ENCODE results near the gene SELENOH. TPM values are rescaled to one million over a fixed set of nuclear protein-coding genes. Genes with fewer than 3 reads are reported as not detected.

SELENOH gene
- total RNA-seq, 1 experiment from 2014 or later = 112 TPM

- H3K36me3 ChIP-seq (ENCODE audit: control insufficient read depth, insufficient read depth, low read length) = peaks cover 4% of the 10 kb centered on the region
- DNase-seq (ENCODE audit: low read depth, low spot score) = no peak
- TF ChIP-seq TCF7L2 (IDR thresholded peaks at IDR 0.05; ENCODE audit: low read depth, low read length) = no peak
- TF ChIP-seq, protein P1, sequence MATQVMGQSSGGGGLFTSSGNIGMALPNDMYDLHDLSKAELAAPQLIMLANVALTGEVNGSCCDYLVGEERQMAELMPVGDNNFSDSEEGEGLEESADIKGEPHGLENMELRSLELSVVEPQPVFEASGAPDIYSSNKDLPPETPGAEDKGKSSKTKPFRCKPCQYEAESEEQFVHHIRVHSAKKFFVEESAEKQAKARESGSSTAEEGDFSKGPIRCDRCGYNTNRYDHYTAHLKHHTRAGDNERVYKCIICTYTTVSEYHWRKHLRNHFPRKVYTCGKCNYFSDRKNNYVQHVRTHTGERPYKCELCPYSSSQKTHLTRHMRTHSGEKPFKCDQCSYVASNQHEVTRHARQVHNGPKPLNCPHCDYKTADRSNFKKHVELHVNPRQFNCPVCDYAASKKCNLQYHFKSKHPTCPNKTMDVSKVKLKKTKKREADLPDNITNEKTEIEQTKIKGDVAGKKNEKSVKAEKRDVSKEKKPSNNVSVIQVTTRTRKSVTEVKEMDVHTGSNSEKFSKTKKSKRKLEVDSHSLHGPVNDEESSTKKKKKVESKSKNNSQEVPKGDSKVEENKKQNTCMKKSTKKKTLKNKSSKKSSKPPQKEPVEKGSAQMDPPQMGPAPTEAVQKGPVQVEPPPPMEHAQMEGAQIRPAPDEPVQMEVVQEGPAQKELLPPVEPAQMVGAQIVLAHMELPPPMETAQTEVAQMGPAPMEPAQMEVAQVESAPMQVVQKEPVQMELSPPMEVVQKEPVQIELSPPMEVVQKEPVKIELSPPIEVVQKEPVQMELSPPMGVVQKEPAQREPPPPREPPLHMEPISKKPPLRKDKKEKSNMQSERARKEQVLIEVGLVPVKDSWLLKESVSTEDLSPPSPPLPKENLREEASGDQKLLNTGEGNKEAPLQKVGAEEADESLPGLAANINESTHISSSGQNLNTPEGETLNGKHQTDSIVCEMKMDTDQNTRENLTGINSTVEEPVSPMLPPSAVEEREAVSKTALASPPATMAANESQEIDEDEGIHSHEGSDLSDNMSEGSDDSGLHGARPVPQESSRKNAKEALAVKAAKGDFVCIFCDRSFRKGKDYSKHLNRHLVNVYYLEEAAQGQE (IDR thresholded peaks at IDR 0.05; ENCODE audit: insufficient read depth in 1 of 2, low read depth in 2 of 2, low read length in 1 of 2) = no peak
- TF ChIP-seq POLR2AphosphoS5 (IDR thresholded peaks at IDR 0.05; ENCODE audit: low read depth, low read length) = no peak
- TF ChIP-seq CTCF (IDR thresholded peaks at IDR 0.05) = no peak
- no peak for TF ChIP-seq SIN3A (IDR thresholded peaks at IDR 0.05; ENCODE audit: borderline replicate concordance, insufficient read depth, low read depth, low read length)
- H3K4me1 ChIP-seq (ENCODE audit: control insufficient read depth, insufficient read depth, low read length) = peaks cover 37% of the 10 kb centered on the region
- H3K27ac ChIP-seq (ENCODE audit: low read length) = peak overlapping the region; percentile 32
- ChIA-PET CTCF (interaction anchor here (0.7 kb wide), 1 partner anchor 14 kb away, joined by 6 read pairs; no protein-coding TSS in a partner anchor), POLR2A (interaction anchor here (0.7 kb wide), 1 partner anchor 280 kb away, joined by 7 read pairs; no protein-coding TSS in a partner anchor)
- BruUV-seq (replicated peaks) = no TSS peak
- no peaks in the 10 kb centered on the region for H3K9me3 ChIP-seq (ENCODE audit: control insufficient read depth, insufficient read depth, low read depth, low read length)
- intact Hi-C loops (cut with micrococcal nuclease; ENCODE audit: unreplicated experiment) = no loop called here
- H3K27me3 ChIP-seq (ENCODE audit: control insufficient read depth, insufficient read depth, low read length) = no peaks in the 10 kb centered on the region
- H3K4me3 ChIP-seq (ENCODE audit: low read depth in 2 of 2, low read length in 2 of 2) = no peak overlapping the region
- ATAC-seq = peak; percentile 57
- in situ Hi-C loops (cut with HindIII; ENCODE audit: low pct_unique_long_range_greater_than_20kb, low sequenced_read_pairs) = no loop called here
Measured at GRCh38 chr11:57792870-57793269, 51.6 kb downstream of the SELENOH start.

Other genes with a start within 250 kb of the SELENOH start
- 2.0 TPM for gene SLC43A1, start 225.8 kb upstream of the SELENOH start, total RNA-seq (2021; ENCODE audit: unreplicated experiment)
- gene TIMM10, start 210.7 kb upstream of the SELENOH start, total RNA-seq (2021; ENCODE audit: unreplicated experiment) = 152 TPM
- gene SMTNL1, start 203.9 kb upstream of the SELENOH start, total RNA-seq (2021; ENCODE audit: unreplicated experiment) = not detected
- 19.1 TPM for gene UBE2L6, start 173.8 kb upstream of the SELENOH start, total RNA-seq (2021; ENCODE audit: unreplicated experiment)
- gene SERPING1, start 143.8 kb upstream of the SELENOH start, total RNA-seq (2021; ENCODE audit: unreplicated experiment) = 1.3 TPM
- not detected for gene YPEL4, start 91.6 kb upstream of the SELENOH start, total RNA-seq (2021; ENCODE audit: unreplicated experiment)
- gene CLP1, start 83.7 kb upstream of the SELENOH start, total RNA-seq (2021; ENCODE audit: unreplicated experiment) = 17.7 TPM
- 80.6 TPM for gene ZDHHC5, start 73.4 kb upstream of the SELENOH start, total RNA-seq (2021; ENCODE audit: unreplicated experiment)
- 29.7 TPM for gene MED19, start 29.3 kb upstream of the SELENOH start, total RNA-seq (2021; ENCODE audit: unreplicated experiment)
- 151 TPM for gene TMX2, start 28.9 kb upstream of the SELENOH start, total RNA-seq (2021; ENCODE audit: unreplicated experiment)
- gene BTBD18, start 10.3 kb downstream of the SELENOH start, total RNA-seq (2021; ENCODE audit: unreplicated experiment) = not detected
- 189 TPM for gene CTNND1, start 20.3 kb downstream of the SELENOH start, total RNA-seq (2021; ENCODE audit: unreplicated experiment)